B cell (primary cell): Measurements from ENCODE around the gene DSCAML1. TPM values are rescaled to one million over a fixed set of nuclear protein-coding genes. Genes with fewer than 3 reads are reported as not detected.

ENCODE experiments used
- ATAC-seq: fragments of 200-7000 bp; cut with Tn5 transposase; one replicate; pipeline ENCODE4 v1.10.0; 2021; ENCODE audit warnings: low read depth, mild to moderate bottlenecking, moderate number of reproducible peaks, moderate library complexity
- CTCF ChIA-PET: fragments of 350-600 bp; sonication (Branson Sonifier 250); formaldehyde crosslinking; loops from one replicate; lab custom pipeline; 2021; ENCODE audit warnings: antibody characterized with exemption, inconsistent platforms; lab: Charles Lee
- POLR2A ChIA-PET: fragments of 350-600 bp; sonication (Branson Sonifier 250); formaldehyde crosslinking; loops from one replicate; lab custom pipeline; 2021; ENCODE audit warnings: antibody characterized with exemption; lab: Charles Lee
- DNase-seq: peaks from one replicate; pipeline ENCODE4 v3.0.0; 2013
- H2AFZ ChIP-seq: 2 replicates; pipeline ENCODE4 v1.6.1; 2012; ENCODE audit warnings: mild to moderate bottlenecking, low read depth, low read length; ENCODE audit not compliant: insufficient read depth, poor library complexity, severe bottlenecking
- H3K27ac ChIP-seq, 2 donors: 1 replicate in 1 of 2; 2 replicates in 1 of 2; pipeline ENCODE4 v1.5.1; 2012 to 2013; ENCODE audit warnings: low read length in 2 of 2, mild to moderate bottlenecking in 2 of 2, moderate library complexity in 1 of 2
- H3K27me3 ChIP-seq, 4 experiments: fragments of 200-600 bp in 1 of 4; sonication (generic) in 1 of 4; replicated peaks in 1 of 4; 1 replicate in 2 of 4; 2 replicates in 2 of 4; pipeline versions ENCODE4 v1.6.1 to v1.7.0; 2013 to 2016; ENCODE audit warnings: low read length in 3 of 4, mild to moderate bottlenecking in 2 of 4, mixed read lengths in 1 of 4, moderate library complexity in 1 of 4; ENCODE audit not compliant: insufficient read depth in 4 of 4, control insufficient read depth in 3 of 4; ENCODE audit errors: control extremely low read depth in 1 of 4
- H3K36me3 ChIP-seq, 2 experiments: replicated peaks in 1 of 2; 1 replicate in 1 of 2; 2 replicates in 1 of 2; pipeline versions ENCODE4 v1.6.1 to v1.7.1; 2013; ENCODE audit warnings: low read length in 1 of 2; ENCODE audit not compliant: insufficient read depth in 2 of 2, control insufficient read depth in 1 of 2; ENCODE audit errors: control extremely low read depth in 1 of 2, extremely low read depth in 1 of 2
- H3K4me1 ChIP-seq, 2 donors: fragments of 200-600 bp in 1 of 2; sonication (generic) in 1 of 2; 1 replicate in 1 of 2; 2 replicates in 1 of 2; pipeline versions ENCODE4 v1.5.1 to v1.6.1; 2013 to 2017; ENCODE audit warnings: low read length in 2 of 2; ENCODE audit not compliant: control insufficient read depth in 2 of 2, insufficient read depth in 2 of 2
- H3K4me2 ChIP-seq: replicated peaks from 2 replicates; pipeline ENCODE3; 2012; ENCODE audit warnings: mild to moderate bottlenecking, low read depth, low read length; ENCODE audit not compliant: poor library complexity, severe bottlenecking
- H3K4me3 ChIP-seq, 5 experiments: fragments of 200-600 bp in 1 of 5; sonication (generic) in 1 of 5; 1 replicate in 3 of 5; 2 replicates in 2 of 5; pipeline versions ENCODE4 v1.5.1 to v1.7.0; 2011 to 2016; ENCODE audit warnings: low read length in 4 of 5, mild to moderate bottlenecking in 4 of 5, low read depth in 2 of 5, control low read depth in 1 of 5, moderate library complexity in 1 of 5; ENCODE audit not compliant: insufficient read depth in 1 of 5; ENCODE audit errors: control extremely low read depth in 1 of 5, extremely low read depth in 1 of 5
- H3K79me2 ChIP-seq: fragments of 200-600 bp; sonication (generic); one replicate; pipeline ENCODE4 v1.6.0; 2016; ENCODE audit warnings: low read length; ENCODE audit not compliant: control insufficient read depth, insufficient read depth
- H3K9ac ChIP-seq: fragments of 200-600 bp; sonication (generic); 2 replicates; pipeline ENCODE4 v1.6.1; 2017; ENCODE audit warnings: mild to moderate bottlenecking, low read length, moderate library complexity
- H3K9me3 ChIP-seq, 3 donors: one replicate each; pipeline versions ENCODE4 v1.6.1 to v1.7.1; 2013; ENCODE audit warnings: low read length in 2 of 3; ENCODE audit not compliant: control insufficient read depth in 2 of 3, insufficient read depth in 1 of 3; ENCODE audit errors: control extremely low read depth in 1 of 3
- H4K20me1 ChIP-seq: 2 replicates; pipeline ENCODE4 v1.6.0; 2012; ENCODE audit warnings: mild to moderate bottlenecking, low read length; ENCODE audit not compliant: insufficient read depth, control insufficient read depth, poor library complexity, severe bottlenecking
- H3K27ac Mint-ChIP-seq: one replicate; pipeline ENCODE4 v1.8.0; 2021; ENCODE audit warnings: mixed read lengths
- H3K27me3 Mint-ChIP-seq: one replicate; pipeline ENCODE4 v1.8.0; 2021; ENCODE audit warnings: mixed read lengths
- H3K4me1 Mint-ChIP-seq: one replicate; pipeline ENCODE4 v1.8.0; 2021; ENCODE audit warnings: mixed read lengths
- H3K4me3 Mint-ChIP-seq: one replicate; pipeline ENCODE4 v1.8.0; 2021; ENCODE audit warnings: mixed read lengths
- H3K9me3 Mint-ChIP-seq: one replicate; pipeline ENCODE4 v1.8.0; 2022; ENCODE audit warnings: mixed read lengths; ENCODE audit not compliant: insufficient read depth
- EZH2 ChIP-seq: IDR thresholded peaks from 2 replicates; pipeline ENCODE4 v1.6.1; 2012; ENCODE audit warnings: borderline replicate concordance, low read depth, mild to moderate bottlenecking, moderate library complexity, low read length; ENCODE audit not compliant: insufficient read depth, poor library complexity, severe bottlenecking
- WGBS: methylation state at CpG from one replicate; pipeline ENCODE4 v1.1.5; 2013; ENCODE audit warnings: missing lambda C conversion rate; ENCODE audit not compliant: insufficient coverage; 5-methylcytosine and 5-hydroxymethylcytosine counted together
- intact Hi-C: fragments of 100-400 bp; cut with micrococcal nuclease; formaldehyde crosslinking; loops from one replicate; pipeline ENCODE4 v1.10.0; 2022
- polyA plus RNA-seq: library from polyadenylated mRNA; depleted of rRNA; stranded (reverse); fragments of >200 nt; gene quantifications from 2 replicates; pipeline ENCODE4 v1.2.3, GENCODE V29; 2012
- total RNA-seq, 2 donors: library from RNA; stranded (reverse); fragments of 120-200 nt in 1 of 2; gene quantifications; 1 replicate in 1 of 2; 2 replicates in 1 of 2; pipeline versions ENCODE4 v1.2.3 to v1.2.4, GENCODE V29; 2013 to 2022
- TF ChIP-seq, protein P1 (sequence below): fragments of 200-600 bp; IDR thresholded peaks from one replicate; pipeline ENCODE4 v1.8.0; 2022; ENCODE audit warnings: antibody characterized with exemption, mild to moderate bottlenecking

DSCAML1 gene
- total and polyA plus RNA-seq, 2 donors (not counting 1 experiment from before 2014, with no cell fraction given): 1.2 to 6.2 TPM

DNA sequence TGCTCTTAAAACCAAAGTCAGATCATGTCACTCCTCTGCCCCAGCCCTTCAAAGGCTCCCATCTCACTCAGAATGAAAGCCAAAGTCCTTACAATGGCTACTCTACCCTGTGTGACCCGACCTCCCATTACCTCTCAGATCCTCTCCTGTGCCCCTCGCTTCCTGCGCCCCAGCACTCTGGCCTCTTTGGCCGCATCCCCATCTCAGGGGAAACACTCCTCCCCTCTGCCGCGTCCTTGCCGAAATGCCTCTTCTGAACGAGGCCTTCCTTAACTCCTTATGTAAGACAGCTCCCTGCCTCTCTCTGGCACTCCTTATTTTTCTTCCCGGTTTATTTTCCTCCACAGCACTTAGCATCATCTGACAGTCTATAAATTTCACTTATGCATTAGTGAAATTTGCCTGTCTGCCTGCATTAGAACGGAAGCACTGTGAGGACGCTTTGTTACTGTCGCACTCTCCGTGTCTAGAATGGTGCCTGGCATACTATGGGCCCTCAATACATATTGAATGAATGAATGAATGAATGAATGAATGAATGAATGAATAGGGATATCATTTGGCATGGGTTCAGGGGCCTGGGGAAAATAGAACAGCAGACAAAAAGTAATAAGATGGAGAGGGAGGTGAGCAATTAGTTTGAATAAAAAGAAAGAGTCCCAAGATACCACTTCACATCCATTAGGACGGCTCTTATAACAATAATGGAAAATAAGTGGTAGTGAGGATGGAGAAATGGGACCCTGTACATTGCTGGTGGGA, 331.6 kb downstream of the DSCAML1 start:
- H3K27me3 ChIP-seq: peaks cover 0 to 4% (median 0%) of the 10 kb centered on the region in 4 experiments
- 90% methylated on average over 13 of the region's 14 CpGs for WGBS
- CTCF ChIA-PET: no interaction called here
- Mint-ChIP-seq H3K27ac (no peak overlapping the region), H3K27me3 (peaks cover 11% of the 10 kb centered on the region), H3K9me3 (no peaks in the 10 kb centered on the region), H3K4me3 (no peak overlapping the region), H3K4me1 (no peaks in the 10 kb centered on the region)
- intact Hi-C loops: no loop called here
- no peak overlapping the region for H3K9ac ChIP-seq
- H2AFZ ChIP-seq: no peak overlapping the region
- H3K36me3 ChIP-seq: no peaks in the 10 kb centered on the region
- TF ChIP-seq EZH2: no peak
- TF ChIP-seq, protein P1, sequence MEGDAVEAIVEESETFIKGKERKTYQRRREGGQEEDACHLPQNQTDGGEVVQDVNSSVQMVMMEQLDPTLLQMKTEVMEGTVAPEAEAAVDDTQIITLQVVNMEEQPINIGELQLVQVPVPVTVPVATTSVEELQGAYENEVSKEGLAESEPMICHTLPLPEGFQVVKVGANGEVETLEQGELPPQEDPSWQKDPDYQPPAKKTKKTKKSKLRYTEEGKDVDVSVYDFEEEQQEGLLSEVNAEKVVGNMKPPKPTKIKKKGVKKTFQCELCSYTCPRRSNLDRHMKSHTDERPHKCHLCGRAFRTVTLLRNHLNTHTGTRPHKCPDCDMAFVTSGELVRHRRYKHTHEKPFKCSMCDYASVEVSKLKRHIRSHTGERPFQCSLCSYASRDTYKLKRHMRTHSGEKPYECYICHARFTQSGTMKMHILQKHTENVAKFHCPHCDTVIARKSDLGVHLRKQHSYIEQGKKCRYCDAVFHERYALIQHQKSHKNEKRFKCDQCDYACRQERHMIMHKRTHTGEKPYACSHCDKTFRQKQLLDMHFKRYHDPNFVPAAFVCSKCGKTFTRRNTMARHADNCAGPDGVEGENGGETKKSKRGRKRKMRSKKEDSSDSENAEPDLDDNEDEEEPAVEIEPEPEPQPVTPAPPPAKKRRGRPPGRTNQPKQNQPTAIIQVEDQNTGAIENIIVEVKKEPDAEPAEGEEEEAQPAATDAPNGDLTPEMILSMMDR: no peak
- H3K4me2 ChIP-seq: no peak overlapping the region
- no peaks in the 10 kb centered on the region for H3K4me1 ChIP-seq
- no peak overlapping the region for H3K4me3 ChIP-seq
- no peaks in the 10 kb centered on the region for H3K9me3 ChIP-seq
- DNase-seq (no peak), ATAC-seq (no peak)
- H3K79me2 ChIP-seq: no peaks in the 10 kb centered on the region
- POLR2A ChIA-PET: no interaction called here
- no peak overlapping the region for H3K27ac ChIP-seq
- no peaks in the 10 kb centered on the region for H4K20me1 ChIP-seq

- H3K27me3 ChIP-seq: peaks cover 0 to 4% (median 0%) of the 10 kb centered on the region in 4 experiments
- H3K9me3 ChIP-seq: no peaks in the 10 kb centered on the region
- no peak overlapping the region for H3K9ac ChIP-seq
- ChIA-PET CTCF (no interaction called here), POLR2A (no interaction called here)
- no peak overlapping the region for H3K4me2 ChIP-seq
- H3K36me3 ChIP-seq: no peaks in the 10 kb centered on the region
- no peaks in the 10 kb centered on the region for H3K79me2 ChIP-seq
- H3K27ac Mint-ChIP-seq: no peak overlapping the region
- H3K27ac ChIP-seq: no peak overlapping the region
- no peak overlapping the region for H3K4me3 ChIP-seq
- peaks cover 15% of the 10 kb centered on the region for H3K27me3 Mint-ChIP-seq
- no peaks in the 10 kb centered on the region for H4K20me1 ChIP-seq
- 96% methylated on average over 11 of the region's 13 CpGs for WGBS
- no peak overlapping the region for H2AFZ ChIP-seq
- no peaks in the 10 kb centered on the region for H3K4me1 ChIP-seq
- ATAC-seq (no peak), DNase-seq (no peak)
- TF ChIP-seq, protein P1: no peak
- no peak for TF ChIP-seq EZH2
- H3K4me1 Mint-ChIP-seq: no peaks in the 10 kb centered on the region
- no peak overlapping the region for H3K4me3 Mint-ChIP-seq
- intact Hi-C loops: no loop called here
- H3K9me3 Mint-ChIP-seq: no peaks in the 10 kb centered on the region
These were observed 332.2 kb downstream of the DSCAML1 start for GRCh38 chr11:117464778-117465177.
